Lung (tissue), 12 donors: Measurements from ENCODE around the gene GP1BB. TPM values are rescaled to one million over a fixed set of nuclear protein-coding genes. Genes with fewer than 3 reads are reported as not detected.

Source experiments
- ATAC-seq: fragments of 200-7000 bp; cut with Tn5 transposase; one replicate; pipeline ENCODE4 v1.9.1; 2020; ENCODE audit warnings: moderate number of reproducible peaks; ENCODE audit not compliant: insufficient read depth, low FRiP score
- DNase-seq, 3 donors: peaks; one replicate each; pipeline ENCODE4 v3.0.0-alpha.2; 2013 to 2017
- H3K27ac ChIP-seq, 2 donors: one replicate each; pipeline ENCODE4 v1.5.1; 2013; ENCODE audit warnings: mild to moderate bottlenecking in 2 of 2, moderate library complexity in 2 of 2, control low read depth in 1 of 2, inconsistent platforms in 1 of 2, low read depth in 1 of 2, low read length in 1 of 2
- H3K27me3 ChIP-seq, 3 donors: one replicate each; pipeline ENCODE4 v1.5.1; 2013; ENCODE audit warnings: low read length in 2 of 3; ENCODE audit not compliant: control insufficient read depth in 3 of 3, insufficient read depth in 3 of 3
- H3K36me3 ChIP-seq, 4 donors: one replicate each; pipeline ENCODE4 v1.5.1; 2013; ENCODE audit warnings: low read length in 4 of 4, mild to moderate bottlenecking in 1 of 4, moderate library complexity in 1 of 4; ENCODE audit not compliant: control insufficient read depth in 4 of 4, insufficient read depth in 4 of 4
- H3K4me1 ChIP-seq, 5 donors: one replicate each; pipeline ENCODE4 v1.5.1; 2013; ENCODE audit warnings: low read length in 5 of 5, mild to moderate bottlenecking in 2 of 5, moderate library complexity in 1 of 5; ENCODE audit not compliant: control insufficient read depth in 5 of 5, insufficient read depth in 5 of 5
- H3K4me3 ChIP-seq: one replicate; pipeline ENCODE4 v1.5.1; 2013; ENCODE audit warnings: mild to moderate bottlenecking, control low read depth, moderate library complexity
- H3K9ac ChIP-seq, 2 donors: one replicate each; pipeline ENCODE4 v1.5.1; 2013; ENCODE audit warnings: low read length in 2 of 2, control low read depth in 1 of 2; ENCODE audit not compliant: insufficient read depth in 1 of 2
- H3K9me3 ChIP-seq, 4 donors: one replicate each; pipeline ENCODE4 v1.5.1; 2013; ENCODE audit warnings: low read length in 3 of 4, mild to moderate bottlenecking in 1 of 4, moderate library complexity in 1 of 4; ENCODE audit not compliant: control insufficient read depth in 4 of 4, insufficient read depth in 3 of 4
- CTCF ChIP-seq: IDR thresholded peaks from 2 replicates; pipeline ENCODE4 v1.5.1; 2012; ENCODE audit warnings: mild to moderate bottlenecking; ENCODE audit errors: control extremely low read depth, extremely low read depth
- WGBS, 2 donors: extraction: QIAGEN DNeasy Blood & Tissue Kit; methylation state at CpG; one replicate each; pipeline ENCODE4 v1.1.7; 2013; 5-methylcytosine and 5-hydroxymethylcytosine counted together
- polyA plus RNA-seq, 2 donors: library from polyadenylated mRNA; stranded (reverse); fragments of 200-250 nt; gene quantifications; one replicate each; pipeline ENCODE4 v1.2.1, GENCODE V29; 2013
- total RNA-seq, 2 donors: library from RNA; depleted of rRNA in 1 of 2; stranded (reverse); fragments of >200 nt in 1 of 2; gene quantifications; one replicate each; pipeline ENCODE4 v1.2.1, GENCODE V29; 2014 to 2021
- donor health status: control.
- donor health status: control.
- donor health status: Bipolar disorder and iron deficiency.
- donor health status: healthy.
- donor health status: DM: yes; HTN: yes; CAD: no.

Gene GP1BB
- total and polyA plus RNA-seq, 4 donors = 1.9 to 5.5 (median 3.4) TPM

- H3K27me3 ChIP-seq = peaks cover 3 to 42% (median 32%) of the 10 kb centered on the region in 3 donors
- ATAC-seq = no peak
These were observed 46.0 kb downstream of the GP1BB start for GRCh38 chr22:19769393-19769715.

GRCh38 chr22:19770349-19771220 is 47.2 kb downstream of the GP1BB start:
- 85 to 93% methylated on average over 24 to 25 of the region's 25 CpGs for WGBS, 2 donors
- no peak for TF ChIP-seq CTCF
- DNase-seq (no peak), ATAC-seq (no peak)
- H3K4me1 ChIP-seq = peaks cover 0 to 17% (median 0%) of the 10 kb centered on the region in 5 donors
- no peak overlapping the region for H3K4me3 ChIP-seq
- H3K9ac ChIP-seq = no peak overlapping the region
- H3K9me3 ChIP-seq = peaks cover 0 to 6% (median 0%) of the 10 kb centered on the region in 4 donors
- peaks cover 0 to 29% (median 20%) of the 10 kb centered on the region in 3 donors for H3K27me3 ChIP-seq
- H3K36me3 ChIP-seq = no peaks in the 10 kb centered on the region
- H3K27ac ChIP-seq = no peak overlapping the region

More at GRCh38 chr22:19769393-19769715, 46.0 kb downstream of the GP1BB start:
- no peaks in the 10 kb centered on the region for H3K36me3 ChIP-seq
- WGBS, 2 donors = 95% methylated on average over 12 of the region's 12 CpGs
- DNase-seq = no peak
- TF ChIP-seq CTCF = no peak
- H3K9me3 ChIP-seq = peaks cover 0 to 6% (median 0%) of the 10 kb centered on the region in 4 donors
- H3K4me3 ChIP-seq = no peak overlapping the region
- no peak overlapping the region for H3K9ac ChIP-seq
- H3K4me1 ChIP-seq = peaks cover 0 to 20% (median 0%) of the 10 kb centered on the region in 5 donors
- no peak overlapping the region for H3K27ac ChIP-seq

GRCh38 chr22:19772422-19772672 is 49.0 kb downstream of the GP1BB start:
- 73 to 80% methylated on average over 4 of the region's 4 CpGs for whole genome bisulfite sequencing, 2 donors
- Histone ChIP-seq H3K9me3 (peaks cover 0 to 6% (median 0%) of the 10 kb centered on the region in 4 donors), H3K9ac (no peak overlapping the region), H3K27me3 (peaks cover 0 to 27% (median 19%) of the 10 kb centered on the region in 3 donors), H3K27ac (no peak overlapping the region), H3K4me3 (no peak overlapping the region), H3K36me3 (no peaks in the 10 kb centered on the region), H3K4me1 (peaks cover 0 to 9% (median 0%) of the 10 kb centered on the region in 5 donors)
- no peak for TF ChIP-seq CTCF
- DNase-seq (no peak), ATAC-seq (no peak)
